IPS DF 4.7 (cell line): ENCODE data around the gene EIF4EBP2.

Experiments
- DNase-seq: peaks from one replicate; pipeline ENCODE4 v3.0.0-alpha.2; 2013; ENCODE audit warnings: low spot score; ENCODE audit errors: extremely low read depth

The EIF4EBP2 gene

DNA sequence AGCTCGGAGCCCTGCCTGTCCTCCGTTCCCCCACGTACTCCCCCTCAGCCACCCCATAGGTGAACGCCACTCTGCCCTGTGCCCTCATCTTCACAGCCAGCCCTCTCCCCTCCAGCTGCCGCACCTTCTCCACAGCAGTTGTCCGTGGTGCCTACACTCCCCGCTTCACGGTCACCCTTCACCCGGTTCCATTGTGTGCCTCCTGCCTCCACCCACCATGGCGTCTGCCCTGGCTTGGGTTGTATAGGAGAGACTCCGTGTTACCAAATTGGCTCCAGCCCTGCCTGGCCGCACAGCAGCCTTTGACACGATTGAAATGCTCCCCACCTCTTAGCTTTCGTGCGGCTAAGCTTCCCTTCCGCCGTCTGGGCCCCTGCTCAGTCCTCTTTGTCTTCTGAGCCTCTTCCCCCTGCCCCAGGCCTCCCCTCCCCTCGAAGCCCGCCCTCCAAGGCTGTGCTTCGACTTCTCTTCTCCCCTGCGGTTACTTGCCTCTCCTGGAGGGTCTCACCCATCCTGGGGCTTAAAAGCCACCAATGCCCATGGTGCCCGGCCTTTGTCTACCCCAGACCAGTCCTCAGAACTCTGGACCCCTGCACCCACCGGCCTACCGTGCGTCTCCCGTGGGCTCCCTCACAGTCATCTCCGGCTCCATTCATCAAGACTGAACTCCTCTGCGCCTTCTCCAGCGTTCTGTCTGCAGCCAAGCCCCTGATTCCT, 56.0 kb downstream of the EIF4EBP2 start:
- no peak for DNase-seq

DNA sequence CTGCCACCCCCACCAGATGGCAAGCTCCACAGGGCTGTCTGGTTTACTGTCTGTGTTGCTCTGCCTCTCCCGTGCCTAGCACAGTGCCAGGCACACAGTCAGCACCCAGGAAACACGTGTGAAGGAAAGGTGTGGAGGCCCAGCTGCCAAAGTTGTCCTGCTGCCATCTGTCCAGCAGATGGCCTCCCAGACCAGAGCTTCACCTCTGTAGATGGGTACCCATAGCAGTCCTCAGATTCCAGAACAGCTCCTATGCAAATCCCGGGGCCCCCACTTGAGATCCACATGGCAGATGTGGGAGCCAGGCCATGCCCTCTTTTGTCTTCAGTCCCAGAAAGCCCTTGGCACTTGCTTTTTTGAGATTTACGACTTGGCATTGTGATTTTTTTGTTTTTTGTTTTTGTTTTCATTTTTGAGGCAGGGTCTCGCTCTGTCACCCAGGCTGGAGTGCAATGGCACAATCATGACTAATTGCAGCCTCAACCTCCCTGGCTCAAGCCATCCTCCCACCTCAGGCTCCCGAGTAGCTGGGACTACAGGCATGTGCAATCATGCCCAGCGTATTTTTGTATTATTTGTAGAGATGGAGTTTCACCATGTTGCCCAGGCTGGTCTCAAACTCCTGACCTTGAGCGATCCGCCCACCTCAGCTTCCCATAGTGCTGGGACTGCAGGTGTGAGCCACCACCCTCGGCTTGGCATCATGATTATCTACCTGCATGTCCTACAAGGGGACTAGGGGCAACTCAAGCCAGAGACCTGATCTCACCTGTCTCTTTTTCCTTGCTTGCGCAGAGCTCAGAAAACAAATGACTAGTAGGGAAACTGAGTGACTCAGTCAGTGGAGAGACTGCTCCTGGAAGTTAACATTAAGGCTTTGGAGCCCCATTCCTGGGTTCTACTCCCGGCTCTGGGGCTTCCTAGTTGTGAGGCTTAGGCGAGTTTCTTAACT, 57.7 kb downstream of the EIF4EBP2 start:
- no peak for DNase-seq

GRCh38 chr10:70462349-70462984, 58.5 kb downstream of the EIF4EBP2 start:
- no peak for DNase-seq

DNA sequence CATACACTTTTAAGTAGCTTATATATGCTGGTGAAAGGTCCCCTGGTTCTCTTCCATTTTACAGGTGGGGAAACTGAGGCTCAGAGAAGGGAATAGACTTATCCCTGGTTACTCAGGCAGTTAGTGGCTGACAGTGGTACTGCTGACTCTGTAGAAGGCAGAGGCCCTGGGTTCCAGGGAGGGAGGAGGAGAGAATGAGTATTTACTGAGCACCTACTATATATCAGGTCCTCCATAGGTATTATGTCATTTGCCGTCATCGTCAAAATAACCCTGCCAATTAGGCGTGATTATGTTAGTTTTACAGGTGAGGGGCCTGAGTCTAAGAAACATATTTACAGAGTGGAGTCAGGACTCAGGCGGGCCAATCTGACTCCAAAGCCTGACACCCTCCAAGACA, 61.3 kb downstream of the EIF4EBP2 start:
- DNase-seq: no peak

DNA sequence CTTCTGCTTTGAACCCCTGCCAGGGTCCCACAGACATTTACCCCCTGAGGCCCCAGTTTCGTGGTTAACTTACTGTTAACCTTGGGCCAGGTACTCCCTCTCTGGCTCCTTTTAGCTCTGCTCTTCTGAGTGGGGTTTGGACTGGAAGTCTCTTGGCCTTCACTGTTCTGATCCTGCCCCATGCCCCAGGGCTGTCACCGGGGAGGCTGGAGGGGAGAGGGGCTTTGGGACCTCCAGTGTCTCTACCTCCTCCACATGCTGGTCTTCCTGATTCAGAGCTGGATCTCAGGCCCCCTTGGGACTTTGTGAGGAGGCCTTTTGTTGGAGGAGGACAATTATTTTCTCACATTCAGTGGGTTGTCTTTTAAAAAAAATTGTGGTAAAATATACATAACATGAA, 61.9 kb downstream of the EIF4EBP2 start:
- no peak for DNase-seq

GRCh38 chr10:70466951-70467350, 63.0 kb downstream of the EIF4EBP2 start:
- DNase-seq: no peak

- no peak for DNase-seq
Observed at GRCh38 chr10:70472799-70473454, 69.0 kb downstream of the EIF4EBP2 start.

- DNase-seq: no peak
Observed at GRCh38 chr10:70474780-70475179, 70.8 kb downstream of the EIF4EBP2 start.

- DNase-seq: no peak
Observed at GRCh38 chr10:70475661-70476060, 71.7 kb downstream of the EIF4EBP2 start.

DNA sequence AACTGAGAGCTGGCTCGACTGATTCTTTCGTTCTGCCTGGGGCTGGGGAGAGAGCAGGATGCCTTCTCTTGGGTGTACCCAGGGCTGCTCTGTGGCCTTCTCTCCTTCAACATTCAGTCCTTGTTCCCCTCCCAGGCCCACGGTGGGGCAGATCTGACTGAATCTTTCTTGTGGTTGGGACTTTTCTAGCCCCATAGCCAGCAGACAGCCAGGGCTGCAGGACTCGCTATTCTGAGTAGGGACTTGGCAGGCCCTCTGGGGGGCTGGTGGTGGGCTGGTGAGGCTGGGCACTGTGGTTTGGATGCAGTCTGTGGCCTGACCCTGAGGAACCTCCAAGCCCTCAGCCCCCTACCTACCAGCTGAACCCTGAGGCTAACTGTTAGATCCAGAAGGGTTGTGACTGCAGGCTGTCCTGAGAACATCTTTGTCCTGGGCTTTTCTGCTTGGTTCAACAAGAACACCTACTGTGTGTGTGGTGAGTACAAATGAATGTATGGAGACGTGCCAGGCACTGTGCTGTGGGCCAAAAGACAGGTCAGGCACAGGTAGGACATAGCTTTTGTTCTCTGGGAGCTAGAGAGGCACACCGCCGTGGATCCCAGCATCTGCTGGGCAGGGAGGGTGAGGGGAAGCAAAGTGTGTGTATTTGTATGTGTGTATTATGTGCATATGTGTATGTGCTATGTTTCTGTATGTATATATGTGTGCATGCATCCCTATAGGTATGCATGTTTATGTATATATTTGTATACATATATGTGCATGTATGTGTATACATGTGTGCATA, 72.5 kb downstream of the EIF4EBP2 start:
- no peak for DNase-seq

DNA sequence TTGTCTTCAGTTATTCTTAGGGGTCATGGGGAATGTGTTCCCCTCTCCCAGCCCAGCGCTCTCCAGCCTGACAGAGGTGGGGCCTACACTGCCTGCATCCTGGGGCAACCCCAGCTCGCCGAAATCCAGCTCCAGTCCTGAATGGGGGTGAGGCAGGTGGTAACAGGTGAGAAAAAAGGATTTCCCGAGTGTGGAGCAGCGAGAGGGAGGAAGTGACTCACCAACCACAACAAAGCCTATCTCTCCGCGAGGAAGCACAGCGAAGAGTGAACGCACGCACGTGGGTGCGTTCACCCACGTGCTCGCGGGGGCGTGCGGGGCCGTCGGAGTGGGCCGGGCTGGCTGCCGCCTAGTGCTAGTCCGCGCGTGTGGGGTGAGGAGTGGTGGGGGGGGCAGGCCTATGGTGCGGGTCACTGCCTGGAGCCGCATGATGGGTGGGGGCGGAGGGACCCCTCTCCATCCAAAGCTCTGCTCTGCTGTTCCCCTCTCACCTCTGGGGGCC, 73.8 kb downstream of the EIF4EBP2 start:
- DNase-seq: no peak
